Mesodermal cell (in vitro differentiated cells): Measurements from ENCODE around the gene GLS.

ENCODE experiments used
- H3K27ac ChIP-seq: 2 replicates; pipeline ENCODE4 v1.7.0; 2013; ENCODE audit warnings: mild to moderate bottlenecking, low read depth, low read length, moderate library complexity; ENCODE audit not compliant: severe bottlenecking
- H3K36me3 ChIP-seq: 2 replicates; pipeline ENCODE4 v1.7.1; 2013; ENCODE audit warnings: mild to moderate bottlenecking, low read length, moderate library complexity; ENCODE audit not compliant: control insufficient read depth, insufficient read depth
- H3K4me1 ChIP-seq: one replicate; pipeline ENCODE4 v1.7.1; 2013; ENCODE audit warnings: mild to moderate bottlenecking, low read length; ENCODE audit not compliant: insufficient read depth, control insufficient read depth, poor library complexity, severe bottlenecking
- H3K4me3 ChIP-seq: 2 replicates; pipeline ENCODE4 v1.7.0; 2013; ENCODE audit warnings: low read length, control low read depth, mild to moderate bottlenecking; ENCODE audit not compliant: insufficient read depth, poor library complexity, severe bottlenecking; ENCODE audit errors: extremely low read depth
- H3K9me3 ChIP-seq: 2 replicates; pipeline ENCODE4 v1.7.1; 2013; ENCODE audit warnings: mild to moderate bottlenecking, low read length, moderate library complexity; ENCODE audit not compliant: control insufficient read depth
- whole genome bisulfite sequencing, 2 experiments: methylation state at CpG; one replicate each; pipeline ENCODE4 v1.1.5; 2013; ENCODE audit warnings: missing lambda C conversion rate in 2 of 2; ENCODE audit not compliant: insufficient coverage in 2 of 2; 5-methylcytosine and 5-hydroxymethylcytosine counted together

Gene GLS

DNA sequence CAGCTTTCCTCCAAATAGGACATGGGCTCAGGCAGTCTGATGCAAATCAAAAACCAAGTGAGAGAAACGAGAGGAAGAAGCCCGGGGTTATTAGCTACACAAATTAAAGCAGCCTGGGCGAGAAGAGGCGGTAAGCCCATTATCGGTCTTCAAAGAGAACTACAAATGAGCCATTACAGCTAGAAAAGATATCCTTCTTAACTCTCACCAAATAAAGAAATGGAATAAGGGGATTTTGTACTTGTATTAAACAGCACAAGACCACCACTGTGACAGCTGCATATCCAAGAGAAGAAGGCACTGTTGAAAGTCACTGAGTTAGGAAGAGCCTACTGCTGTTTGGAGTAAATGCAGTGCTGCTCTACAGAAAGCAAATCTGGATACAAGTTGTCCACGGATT, 100.7 kb downstream of the GLS start:
- H3K9me3 ChIP-seq, result no peaks in the 10 kb centered on the region
- no peak overlapping the region for H3K4me3 ChIP-seq
- no peak overlapping the region for H3K27ac ChIP-seq
- H3K4me1 ChIP-seq, result peaks cover 32% of the 10 kb centered on the region
- peaks cover 80% of the 10 kb centered on the region for H3K36me3 ChIP-seq
- WGBS, 2 experiments, result 79 to 87% methylated on average over 3 of the region's 6 CpGs

DNA sequence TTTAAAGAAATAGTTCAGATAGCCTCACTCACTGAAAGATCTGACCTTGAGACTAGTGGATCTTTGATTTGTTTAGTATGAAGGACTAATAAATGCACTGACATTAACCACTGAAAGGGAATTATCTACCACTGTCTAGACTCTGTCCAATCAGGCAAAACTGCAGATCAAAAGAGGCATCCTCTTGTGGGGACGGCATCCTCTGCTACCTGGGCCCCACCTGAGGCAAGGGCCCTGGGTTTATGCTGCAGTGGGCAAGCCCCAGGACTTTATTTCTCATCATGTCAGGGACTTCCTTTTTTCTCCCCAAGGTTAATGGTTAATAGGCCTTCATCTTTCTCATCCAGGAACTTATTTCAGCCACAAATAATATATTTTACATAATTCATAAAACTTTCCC, 101.1 kb downstream of the GLS start:
- 89% methylated on average over 1 of the region's 1 CpG; no CpG with 5 or more reads in 1 of the 2 experiments for WGBS, 2 experiments
- peaks cover 80% of the 10 kb centered on the region for H3K36me3 ChIP-seq

DNA sequence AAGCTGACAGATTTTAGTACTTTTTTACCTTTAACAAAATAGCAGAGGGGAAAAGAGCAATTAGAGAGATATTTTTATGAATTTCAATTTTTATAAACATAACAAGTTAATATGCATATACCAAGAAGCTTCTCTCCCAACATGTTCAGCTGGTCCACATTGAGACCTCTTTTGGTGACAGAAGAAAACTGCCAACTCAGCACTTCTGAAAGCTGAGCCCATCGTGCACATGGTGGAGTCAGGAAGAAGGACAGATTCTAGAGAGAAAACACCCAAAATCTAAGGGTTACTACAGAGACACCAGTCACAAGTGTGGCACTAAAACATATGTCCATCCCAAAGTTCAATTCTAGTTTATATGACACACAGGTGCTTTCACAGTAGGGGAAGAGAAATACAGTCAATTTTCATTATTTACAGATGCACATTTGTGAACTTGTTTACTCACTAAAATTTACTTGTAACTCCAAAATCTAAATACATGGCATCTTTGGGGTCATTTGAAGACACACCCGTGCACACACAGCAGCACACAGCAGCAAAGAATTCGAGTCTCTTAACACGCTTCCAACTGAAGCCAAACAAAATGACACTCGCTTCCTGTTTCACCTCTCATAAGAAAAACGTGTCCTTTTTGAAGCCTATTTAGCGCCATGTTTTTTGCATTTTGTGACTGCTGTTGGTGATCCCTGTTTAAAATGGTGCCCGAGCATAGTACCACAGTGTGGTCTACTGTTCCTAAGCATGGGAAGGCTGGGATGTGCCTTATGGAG, 101.8 kb downstream of the GLS start:
- no peak overlapping the region for H3K4me3 ChIP-seq
- no peak overlapping the region for H3K27ac ChIP-seq
- peaks cover 82% of the 10 kb centered on the region for H3K36me3 ChIP-seq
- no peaks in the 10 kb centered on the region for H3K9me3 ChIP-seq
- H3K4me1 ChIP-seq, result peaks cover 32% of the 10 kb centered on the region
- 91 to 94% methylated on average over 7 to 8 of the region's 8 CpGs for WGBS, 2 experiments

More for the DNA sequence above, 101.1 kb downstream of the GLS start:
- Histone ChIP-seq H3K4me3 (no peak overlapping the region), H3K4me1 (peaks cover 32% of the 10 kb centered on the region), H3K27ac (no peak overlapping the region), H3K9me3 (no peaks in the 10 kb centered on the region)

GRCh38 chr2:190984595-190984994, 104.0 kb downstream of the GLS start:
- H3K36me3 ChIP-seq, result peaks cover 73% of the 10 kb centered on the region
- no peak overlapping the region for H3K4me3 ChIP-seq
- peaks cover 14% of the 10 kb centered on the region for H3K4me1 ChIP-seq
- no peak overlapping the region for H3K27ac ChIP-seq
- H3K9me3 ChIP-seq, result no peaks in the 10 kb centered on the region
- 92 to 94% methylated on average over 5 of the region's 5 CpGs for WGBS, 2 experiments

DNA sequence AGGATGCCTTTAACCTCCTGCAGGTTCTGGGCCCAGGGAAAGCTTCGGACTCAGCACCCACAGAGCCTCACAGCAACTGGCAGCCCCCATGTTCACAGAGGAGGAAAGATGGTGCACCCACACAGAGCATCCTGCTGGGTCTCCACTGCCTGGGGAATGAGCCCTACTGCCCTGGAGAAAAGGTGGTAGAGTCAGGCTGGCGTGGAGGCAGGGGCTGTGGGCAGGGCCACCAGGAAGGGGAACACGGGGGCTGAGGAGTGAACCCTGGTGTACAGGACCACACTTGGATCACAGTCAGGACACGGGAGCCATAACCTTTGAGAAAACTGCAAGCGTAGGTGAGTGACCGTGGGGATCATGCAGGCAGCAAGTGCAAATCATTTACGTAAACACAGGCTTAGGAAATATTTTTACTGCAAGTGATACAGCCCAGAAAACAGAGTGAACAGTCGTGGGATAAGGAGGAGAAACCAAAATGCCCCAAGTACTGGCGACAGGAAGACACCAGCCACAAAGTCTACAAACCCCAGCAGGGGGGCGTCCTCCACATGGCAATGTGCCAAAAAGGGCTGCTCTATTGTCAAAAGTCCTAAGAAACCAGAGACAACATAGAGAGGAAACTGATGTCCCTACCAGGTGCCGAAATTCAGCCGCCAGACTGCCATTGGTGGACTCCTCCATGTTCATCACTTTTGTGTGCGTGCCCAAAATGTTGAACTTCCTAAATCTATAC, 105.8 kb downstream of the GLS start:
- H3K27ac ChIP-seq, result no peak overlapping the region
- 92% methylated on average over 9 to 10 of the region's 13 CpGs for WGBS, 2 experiments
- no peak overlapping the region for H3K4me3 ChIP-seq
- peaks cover 81% of the 10 kb centered on the region for H3K36me3 ChIP-seq
- peaks cover under 1% of the 10 kb centered on the region for H3K4me1 ChIP-seq
- H3K9me3 ChIP-seq, result no peaks in the 10 kb centered on the region

GRCh38 chr2:190987116-190987515, 106.5 kb downstream of the GLS start:
- H3K4me3 ChIP-seq, result no peak overlapping the region
- H3K4me1 ChIP-seq, result no peaks in the 10 kb centered on the region
- no peaks in the 10 kb centered on the region for H3K9me3 ChIP-seq
- WGBS, 2 experiments, result 100% methylated on average over 1 of the region's 1 CpG
- peaks cover 75% of the 10 kb centered on the region for H3K36me3 ChIP-seq
- H3K27ac ChIP-seq, result no peak overlapping the region

DNA sequence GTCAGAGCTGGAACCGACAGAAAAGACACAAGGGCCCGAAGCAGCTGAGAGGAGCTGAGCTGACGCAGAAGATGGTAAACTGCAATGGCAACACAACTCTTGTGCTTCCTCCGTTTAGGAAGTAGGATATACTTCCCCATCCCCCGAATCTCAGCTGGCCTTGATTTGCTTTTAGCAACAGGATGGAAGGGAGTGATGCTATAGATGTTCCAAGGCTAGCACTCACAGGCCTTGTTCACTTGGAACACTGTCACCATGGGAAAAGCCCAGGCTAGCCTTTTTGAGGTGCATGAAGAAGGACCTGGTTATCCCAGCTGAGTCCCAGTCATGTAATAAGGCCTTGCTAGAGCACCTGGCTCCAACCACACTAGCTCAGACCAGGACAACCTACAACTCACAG, 107.3 kb downstream of the GLS start:
- peaks cover 67% of the 10 kb centered on the region for H3K36me3 ChIP-seq
- no peaks in the 10 kb centered on the region for H3K4me1 ChIP-seq
- 92 to 100% methylated on average over 4 to 5 of the region's 5 CpGs for WGBS, 2 experiments

DNA sequence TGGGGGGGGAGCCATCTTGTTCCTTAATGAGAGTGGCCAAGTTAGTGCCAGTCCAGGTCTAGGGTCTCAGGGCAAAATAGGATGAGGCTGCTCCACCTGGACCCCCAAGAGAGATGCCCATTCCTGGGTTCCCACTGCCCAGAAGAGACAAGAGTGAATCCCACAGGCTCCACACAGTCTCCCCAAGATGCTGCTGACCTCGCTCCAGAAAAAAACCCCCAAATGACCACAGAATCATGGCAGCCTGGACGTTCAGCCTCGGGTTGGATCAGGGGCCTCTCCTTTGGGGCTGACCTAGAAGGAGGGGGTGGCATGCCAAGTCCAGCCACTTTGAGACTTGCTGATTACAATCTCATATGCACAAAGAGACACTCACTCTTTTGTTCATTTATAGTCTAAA, 108.3 kb downstream of the GLS start:
- WGBS, 2 experiments, result 93 to 100% methylated on average over 2 of the region's 3 CpGs
- Histone ChIP-seq H3K36me3 (peaks cover 66% of the 10 kb centered on the region), H3K27ac (no peak overlapping the region), H3K4me1 (no peaks in the 10 kb centered on the region), H3K4me3 (no peak overlapping the region), H3K9me3 (no peaks in the 10 kb centered on the region)

More for the DNA sequence above, 107.3 kb downstream of the GLS start:
- no peak overlapping the region for H3K4me3 ChIP-seq
- no peaks in the 10 kb centered on the region for H3K9me3 ChIP-seq
- no peak overlapping the region for H3K27ac ChIP-seq

GRCh38 chr2:190990132-190990531, 109.5 kb downstream of the GLS start:
- H3K9me3 ChIP-seq, result no peaks in the 10 kb centered on the region
- no peaks in the 10 kb centered on the region for H3K4me1 ChIP-seq
- 86 to 99% methylated on average over 4 to 6 of the region's 6 CpGs for WGBS, 2 experiments
- H3K27ac ChIP-seq, result no peak overlapping the region
- no peak overlapping the region for H3K4me3 ChIP-seq
- H3K36me3 ChIP-seq, result peaks cover 66% of the 10 kb centered on the region

DNA sequence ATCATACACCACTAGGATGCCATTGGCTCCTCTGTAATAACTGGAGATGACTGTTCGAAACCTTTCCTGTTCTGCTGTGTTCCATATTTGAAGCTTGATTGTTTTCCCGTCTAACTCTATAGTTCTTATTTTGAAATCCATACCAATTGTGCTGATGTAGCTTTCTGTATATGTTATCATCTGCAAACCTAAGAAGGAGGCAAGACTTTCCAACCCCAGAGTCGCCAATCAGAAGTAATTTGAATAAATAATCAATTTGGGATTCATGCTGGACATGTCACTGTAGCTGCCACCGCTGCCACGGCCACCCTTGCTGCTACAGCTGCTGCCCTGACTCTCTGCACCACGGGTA, 112.6 kb downstream of the GLS start:
- Histone ChIP-seq H3K36me3 (peaks cover 67% of the 10 kb centered on the region), H3K27ac (no peak overlapping the region), H3K4me1 (no peaks in the 10 kb centered on the region), H3K9me3 (no peaks in the 10 kb centered on the region), H3K4me3 (no peak overlapping the region)
- WGBS, 2 experiments, result 92% methylated on average over 4 of the region's 6 CpGs; no CpG with 5 or more reads in 1 of the 2 experiments

- Histone ChIP-seq H3K4me1 (no peaks in the 10 kb centered on the region), H3K36me3 (peaks cover 70% of the 10 kb centered on the region), H3K9me3 (no peaks in the 10 kb centered on the region), H3K27ac (no peak overlapping the region), H3K4me3 (no peak overlapping the region)
- WGBS, 2 experiments, result 92 to 94% methylated on average over 7 of the region's 7 CpGs
These were observed 113.5 kb downstream of the GLS start for GRCh38 chr2:190994148-190994547.
